ENCODE results near the gene NEDD4L.

Gene NEDD4L

GRCh38 chr18:58285449-58286130 is 241.6 kb downstream of the NEDD4L start:
- Mint-ChIP-seq H3K27me3 (ENCODE audit: low read depth, poor library complexity) (peaks cover 3% of the 10 kb centered on the region), H3K36me3 (ENCODE audit: low read depth) (no peaks in the 10 kb centered on the region), H3K4me1 (peaks cover 46% of the 10 kb centered on the region), H3K4me3 (no peak overlapping the region), H3K9me3 (peaks cover 2% of the 10 kb centered on the region), H3K27ac (no peak overlapping the region)
- no peak for DNase-seq
- TF ChIP-seq CTCF (IDR thresholded peaks at IDR 0.05) = no peak

- Mint-ChIP-seq H3K9me3 (no peaks in the 10 kb centered on the region), H3K4me3 (no peak overlapping the region), H3K27me3 (ENCODE audit: low read depth, poor library complexity) (no peaks in the 10 kb centered on the region), H3K27ac (no peak overlapping the region), H3K4me1 (peaks cover 53% of the 10 kb centered on the region), H3K36me3 (ENCODE audit: low read depth) (no peaks in the 10 kb centered on the region)
- no peak for TF ChIP-seq CTCF (IDR thresholded peaks at IDR 0.05)
- DNase-seq = no peak
These were observed 242.8 kb downstream of the NEDD4L start for GRCh38 chr18:58286632-58287352.

- no peaks in the 10 kb centered on the region for H3K36me3 Mint-ChIP-seq (ENCODE audit: low read depth)
- DNase-seq = no peak
- peak overlapping the region; percentile 54 for H3K27ac Mint-ChIP-seq
These were observed 243.6 kb downstream of the NEDD4L start for GRCh38 chr18:58287353-58288274.

GRCh38 chr18:58288921-58289797 is 245.1 kb downstream of the NEDD4L start:
- Mint-ChIP-seq H3K36me3 (ENCODE audit: low read depth) (no peaks in the 10 kb centered on the region), H3K9me3 (no peaks in the 10 kb centered on the region), H3K27ac (peak overlapping the region; percentile 82), H3K4me1 (peaks cover 61% of the 10 kb centered on the region), H3K4me3 (no peak overlapping the region), H3K27me3 (ENCODE audit: low read depth, poor library complexity) (no peaks in the 10 kb centered on the region)
- TF ChIP-seq CTCF (IDR thresholded peaks at IDR 0.05) = no peak
- DNase-seq = peak; percentile 21

More at GRCh38 chr18:58287353-58288274, 243.6 kb downstream of the NEDD4L start:
- Mint-ChIP-seq H3K4me3 (no peak overlapping the region), H3K4me1 (peaks cover 60% of the 10 kb centered on the region), H3K9me3 (no peaks in the 10 kb centered on the region), H3K27me3 (ENCODE audit: low read depth, poor library complexity) (no peaks in the 10 kb centered on the region)
- TF ChIP-seq CTCF (IDR thresholded peaks at IDR 0.05) = no peak

GRCh38 chr18:58290116-58290695 is 246.2 kb downstream of the NEDD4L start:
- no peaks in the 10 kb centered on the region for H3K27me3 Mint-ChIP-seq (ENCODE audit: low read depth, poor library complexity)
- DNase-seq = no peak
- peaks cover 55% of the 10 kb centered on the region for H3K4me1 Mint-ChIP-seq
- no peaks in the 10 kb centered on the region for H3K36me3 Mint-ChIP-seq (ENCODE audit: low read depth)
- no peak for TF ChIP-seq CTCF (IDR thresholded peaks at IDR 0.05)
- H3K27ac Mint-ChIP-seq = no peak overlapping the region
- no peaks in the 10 kb centered on the region for H3K9me3 Mint-ChIP-seq
- no peak overlapping the region for H3K4me3 Mint-ChIP-seq

Measured in nephron progenitor cell (in vitro differentiated cells).